Measurements from ENCODE around the gene RANBP17. TPM values are rescaled to one million over a fixed set of nuclear protein-coding genes. Genes with fewer than 3 reads are reported as not detected.

The RANBP17 gene
- total and polyA plus RNA-seq, 2 donors from 2014 or later, result 2.0 to 15.4 TPM

- Histone ChIP-seq H3K27ac (ENCODE audit: low read depth in 2 of 2, low read length in 2 of 2) (no peak overlapping the region), H3K9ac (ENCODE audit: low read length in 3 of 3) (no peak overlapping the region), H3K4me3 (ENCODE audit: low read length in 3 of 3) (no peak overlapping the region), H3K9me3 (ENCODE audit: control insufficient read depth in 2 of 3, insufficient read depth in 1 of 3, low read length in 3 of 3) (no peaks in the 10 kb centered on the region), H3K36me3 (ENCODE audit: control insufficient read depth in 2 of 3, insufficient read depth in 3 of 3, low read length in 3 of 3) (no peaks in the 10 kb centered on the region), H3K4me1 (ENCODE audit: control insufficient read depth in 2 of 3, insufficient read depth in 2 of 3, low read depth in 1 of 3, low read length in 3 of 3) (no peaks in the 10 kb centered on the region), H3K27me3 (ENCODE audit: control insufficient read depth, insufficient read depth, low read length) (no peaks in the 10 kb centered on the region)
- DNase-seq, result no peak
- TF ChIP-seq CTCF (IDR thresholded peaks at IDR 0.05; ENCODE audit: borderline replicate concordance, extremely low read depth, insufficient read depth), result no peak
- FAIRE-seq, result no peak
- intact Hi-C loops (cut with DNase I), result no loop called here
Measured at GRCh38 chr5:171080186-171080938, 218.5 kb downstream of the RANBP17 start.

GRCh38 chr5:171081319-171081718 is 219.5 kb downstream of the RANBP17 start:
- intact Hi-C loops (cut with DNase I), result no loop called here
- Histone ChIP-seq H3K27me3 (ENCODE audit: control insufficient read depth, insufficient read depth, low read length) (no peaks in the 10 kb centered on the region), H3K36me3 (ENCODE audit: control insufficient read depth in 2 of 3, insufficient read depth in 3 of 3, low read length in 3 of 3) (no peaks in the 10 kb centered on the region), H3K4me3 (ENCODE audit: low read length in 3 of 3) (no peak overlapping the region), H3K4me1 (ENCODE audit: control insufficient read depth in 2 of 3, insufficient read depth in 2 of 3, low read depth in 1 of 3, low read length in 3 of 3) (no peaks in the 10 kb centered on the region), H3K27ac (ENCODE audit: low read depth in 2 of 2, low read length in 2 of 2) (no peak overlapping the region), H3K9ac (ENCODE audit: low read length in 3 of 3) (no peak overlapping the region), H3K9me3 (ENCODE audit: control insufficient read depth in 2 of 3, insufficient read depth in 1 of 3, low read length in 3 of 3) (no peaks in the 10 kb centered on the region)
- FAIRE-seq, result no peak
- TF ChIP-seq CTCF (IDR thresholded peaks at IDR 0.05; ENCODE audit: borderline replicate concordance, extremely low read depth, insufficient read depth), result no peak
- no peak for DNase-seq

- no peak for FAIRE-seq
- no peaks in the 10 kb centered on the region for H3K4me1 ChIP-seq (ENCODE audit: control insufficient read depth in 2 of 3, insufficient read depth in 2 of 3, low read depth in 1 of 3, low read length in 3 of 3)
Measured at GRCh38 chr5:171092194-171092593, 230.4 kb downstream of the RANBP17 start.

More at GRCh38 chr5:171092194-171092593, 230.4 kb downstream of the RANBP17 start:
- H3K27ac ChIP-seq (ENCODE audit: low read depth in 2 of 2, low read length in 2 of 2), result no peak overlapping the region
- H3K9me3 ChIP-seq (ENCODE audit: control insufficient read depth in 2 of 3, insufficient read depth in 1 of 3, low read length in 3 of 3), result no peaks in the 10 kb centered on the region
- intact Hi-C loops (cut with DNase I), result no loop called here
- H3K9ac ChIP-seq (ENCODE audit: low read length in 3 of 3), result no peak overlapping the region
- TF ChIP-seq CTCF (IDR thresholded peaks at IDR 0.05; ENCODE audit: borderline replicate concordance, extremely low read depth, insufficient read depth), result no peak
- no peaks in the 10 kb centered on the region for H3K27me3 ChIP-seq (ENCODE audit: control insufficient read depth, insufficient read depth, low read length)
- DNase-seq, result no peak
- no peaks in the 10 kb centered on the region for H3K36me3 ChIP-seq (ENCODE audit: control insufficient read depth in 2 of 3, insufficient read depth in 3 of 3, low read length in 3 of 3)
- H3K4me3 ChIP-seq (ENCODE audit: low read length in 3 of 3), result no peak overlapping the region
